Mesendoderm (in vitro differentiated cells): ENCODE results near the gene CUEDC1.
"Not testable (repeated sequence)": the region's sequence is repeated elsewhere in the genome, so short reads cannot be mapped to it uniquely, and the experiment has no call there.

Experiments used
- DNase-seq: peaks from one replicate; pipeline ENCODE4 v3.0.0; 2013
- H2AK5ac ChIP-seq: 2 replicates; pipeline ENCODE4 v1.6.1; 2013; ENCODE audit warnings: low read length, inconsistent platforms
- H2BK120ac ChIP-seq: 2 replicates; pipeline ENCODE4 v1.6.1; 2013; ENCODE audit warnings: low read depth, mild to moderate bottlenecking, low read length, moderate library complexity, mixed read lengths
- H2BK15ac ChIP-seq: replicated peaks from 2 replicates; pipeline ENCODE4 v1.6.1; 2013; ENCODE audit warnings: low read depth, mild to moderate bottlenecking, moderate library complexity
- H2BK5ac ChIP-seq: 2 replicates; pipeline ENCODE4 v1.6.1; 2013; ENCODE audit warnings: low read length, inconsistent platforms
- H3K18ac ChIP-seq: 2 replicates; pipeline ENCODE4 v1.6.1; 2013; ENCODE audit warnings: mild to moderate bottlenecking, low read length, mixed read lengths
- H3K23ac ChIP-seq: one replicate; pipeline ENCODE4 v1.6.1; 2013; ENCODE audit warnings: low read length
- H3K27ac ChIP-seq: 2 replicates; pipeline ENCODE4 v1.5.1; 2013; ENCODE audit warnings: low read depth, mild to moderate bottlenecking, inconsistent platforms, low read length, moderate library complexity
- H3K27me3 ChIP-seq: 2 replicates; pipeline ENCODE4 v1.6.1; 2013; ENCODE audit warnings: low read length, control low read depth, mild to moderate bottlenecking, inconsistent platforms; ENCODE audit not compliant: insufficient read depth, poor library complexity
- H3K36me3 ChIP-seq: 2 replicates; pipeline ENCODE4 v1.6.1; 2013; ENCODE audit warnings: low read length, inconsistent platforms; ENCODE audit not compliant: control insufficient read depth, insufficient read depth
- H3K4ac ChIP-seq: one replicate; pipeline ENCODE4 v1.6.1; 2013; ENCODE audit warnings: low read depth, mild to moderate bottlenecking, low read length, moderate library complexity
- H3K4me1 ChIP-seq: 2 replicates; pipeline ENCODE4 v1.6.1; 2013; ENCODE audit warnings: low read depth, low read length, inconsistent platforms; ENCODE audit not compliant: control insufficient read depth
- H3K4me2 ChIP-seq: 2 replicates; pipeline ENCODE4 v1.6.1; 2013; ENCODE audit warnings: low read length
- H3K4me3 ChIP-seq: 2 replicates; pipeline ENCODE4 v1.5.1; 2013; ENCODE audit warnings: mild to moderate bottlenecking, low read length
- H3K56ac ChIP-seq: one replicate; pipeline ENCODE4 v1.6.1; 2013; ENCODE audit warnings: low read length
- H3K79me1 ChIP-seq: 2 replicates; pipeline ENCODE4 v1.6.1; 2013; ENCODE audit warnings: low read length, inconsistent platforms
- H3K79me2 ChIP-seq: 2 replicates; pipeline ENCODE4 v1.6.1; 2013; ENCODE audit warnings: mild to moderate bottlenecking, low read length; ENCODE audit not compliant: control insufficient read depth, insufficient read depth
- H3K9ac ChIP-seq: 2 replicates; pipeline ENCODE4 v1.6.1; 2013; ENCODE audit warnings: low read length, inconsistent platforms
- H4K5ac ChIP-seq: one replicate; pipeline ENCODE4 v1.6.1; 2013; ENCODE audit warnings: low read length
- H4K8ac ChIP-seq: one replicate; pipeline ENCODE4 v1.6.1; 2013; ENCODE audit warnings: low read depth, mild to moderate bottlenecking, control low read depth, low read length, moderate library complexity
- WGBS: extraction: QIAGEN DNeasy Blood & Tissue Kit; methylation state at CpG from one replicate; pipeline ENCODE4 v1.1.7; 2013; ENCODE audit warnings: low lambda C conversion rate, missing lambda C conversion rate; ENCODE audit not compliant: insufficient coverage; ENCODE audit errors: extremely low coverage; 5-methylcytosine and 5-hydroxymethylcytosine counted together

The CUEDC1 gene

GRCh38 chr17:57974053-57974824, 19.0 kb upstream of the CUEDC1 start:
- not testable (repeated sequence) for H4K5ac ChIP-seq, H3K27ac ChIP-seq, H3K23ac ChIP-seq, H4K8ac ChIP-seq, H2BK15ac ChIP-seq, H3K18ac ChIP-seq, H3K9ac ChIP-seq, H2BK5ac ChIP-seq, H2AK5ac ChIP-seq, H3K56ac ChIP-seq, H3K4me3 ChIP-seq, H2BK120ac ChIP-seq, H3K79me1 ChIP-seq, H3K79me2 ChIP-seq, H3K4ac ChIP-seq, H3K36me3 ChIP-seq, H3K4me1 ChIP-seq, H3K4me2 ChIP-seq, DNase-seq, H3K27me3 ChIP-seq
- no CpG with 5 or more reads among the region's 4 CpGs for WGBS

DNA sequence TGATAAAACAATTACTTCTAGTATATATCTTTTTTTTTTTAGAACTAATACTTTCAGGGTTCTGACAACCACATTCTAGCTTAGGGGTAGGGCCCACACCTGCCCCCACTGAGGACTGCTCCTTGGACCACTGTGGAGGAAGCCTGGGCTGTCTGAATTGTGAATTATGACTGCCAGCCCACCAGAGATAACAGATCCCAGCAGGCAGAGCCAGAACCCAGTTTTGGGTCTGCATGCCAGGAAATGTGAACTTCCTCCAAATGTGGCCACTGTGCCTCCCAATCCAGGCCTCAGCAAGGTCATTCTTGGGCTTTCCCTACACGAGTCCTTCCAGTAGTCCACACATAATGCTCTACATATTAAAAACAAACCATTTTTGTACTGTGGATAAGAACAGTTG, 16.9 kb upstream of the CUEDC1 start:
- no peak overlapping the region for H3K4ac ChIP-seq
- H3K27ac ChIP-seq, result no peak overlapping the region
- DNase-seq, result no peak
- no peak overlapping the region for H3K18ac ChIP-seq
- H3K23ac ChIP-seq, result no peak overlapping the region
- no peak overlapping the region for H4K5ac ChIP-seq
- H2AK5ac ChIP-seq, result no peak overlapping the region
- H3K4me2 ChIP-seq, result no peak overlapping the region
- no CpG with 5 or more reads among the region's 1 CpG for WGBS
- H3K79me2 ChIP-seq, result no peaks in the 10 kb centered on the region
- peaks cover 1% of the 10 kb centered on the region for H3K79me1 ChIP-seq
- no peak overlapping the region for H2BK5ac ChIP-seq
- H3K27me3 ChIP-seq, result no peaks in the 10 kb centered on the region
- H4K8ac ChIP-seq, result no peak overlapping the region
- no peak overlapping the region for H3K56ac ChIP-seq
- peaks cover 7% of the 10 kb centered on the region for H3K36me3 ChIP-seq
- no peaks in the 10 kb centered on the region for H3K4me1 ChIP-seq
- H3K4me3 ChIP-seq, result no peak overlapping the region
- no peak overlapping the region for H3K9ac ChIP-seq
- no peak overlapping the region for H2BK15ac ChIP-seq
- H2BK120ac ChIP-seq, result no peak overlapping the region

GRCh38 chr17:57971572-57971971, 16.4 kb upstream of the CUEDC1 start:
- H4K8ac ChIP-seq, result no peak overlapping the region
- no peak overlapping the region for H3K4me2 ChIP-seq
- H3K18ac ChIP-seq, result no peak overlapping the region
- no peak overlapping the region for H3K9ac ChIP-seq
- H3K23ac ChIP-seq, result no peak overlapping the region
- H3K4me1 ChIP-seq, result no peaks in the 10 kb centered on the region
- H4K5ac ChIP-seq, result no peak overlapping the region
- H3K4ac ChIP-seq, result no peak overlapping the region
- H3K79me2 ChIP-seq, result no peaks in the 10 kb centered on the region
- no peaks in the 10 kb centered on the region for H3K27me3 ChIP-seq
- whole genome bisulfite sequencing, result no CpG with 5 or more reads among the region's 10 CpGs
- DNase-seq, result no peak
- H2BK120ac ChIP-seq, result no peak overlapping the region
- H3K56ac ChIP-seq, result no peak overlapping the region
- H2BK5ac ChIP-seq, result no peak overlapping the region
- no peak overlapping the region for H3K4me3 ChIP-seq
- H3K27ac ChIP-seq, result no peak overlapping the region
- peaks cover 7% of the 10 kb centered on the region for H3K36me3 ChIP-seq
- peaks cover 1% of the 10 kb centered on the region for H3K79me1 ChIP-seq
- no peak overlapping the region for H2AK5ac ChIP-seq
- no peak overlapping the region for H2BK15ac ChIP-seq

GRCh38 chr17:57970710-57971109, 15.5 kb upstream of the CUEDC1 start:
- no peak overlapping the region for H3K4me2 ChIP-seq
- H3K56ac ChIP-seq, result no peak overlapping the region
- H2AK5ac ChIP-seq, result no peak overlapping the region
- no peaks in the 10 kb centered on the region for H3K79me2 ChIP-seq
- no peak overlapping the region for H4K5ac ChIP-seq
- no peak overlapping the region for H4K8ac ChIP-seq
- H3K4ac ChIP-seq, result no peak overlapping the region
- no CpG with 5 or more reads among the region's 4 CpGs for WGBS
- no peak overlapping the region for H3K9ac ChIP-seq
- no peak overlapping the region for H2BK120ac ChIP-seq
- no peaks in the 10 kb centered on the region for H3K79me1 ChIP-seq
- no peak overlapping the region for H3K27ac ChIP-seq
- H2BK15ac ChIP-seq, result no peak overlapping the region
- H2BK5ac ChIP-seq, result no peak overlapping the region
- no peaks in the 10 kb centered on the region for H3K4me1 ChIP-seq
- H3K27me3 ChIP-seq, result no peaks in the 10 kb centered on the region
- no peak overlapping the region for H3K18ac ChIP-seq
- H3K4me3 ChIP-seq, result no peak overlapping the region
- H3K36me3 ChIP-seq, result peaks cover 7% of the 10 kb centered on the region
- DNase-seq, result no peak
- H3K23ac ChIP-seq, result no peak overlapping the region

- Histone ChIP-seq H4K8ac (no peak overlapping the region), H3K27ac (no peak overlapping the region), H2BK15ac (no peak overlapping the region), H3K23ac (no peak overlapping the region), H3K36me3 (no peaks in the 10 kb centered on the region), H3K18ac (no peak overlapping the region), H3K79me2 (no peaks in the 10 kb centered on the region), H2AK5ac (no peak overlapping the region), H3K9ac (no peak overlapping the region), H2BK5ac (no peak overlapping the region), H3K4me2 (no peak overlapping the region), H3K27me3 (no peaks in the 10 kb centered on the region), H3K56ac (no peak overlapping the region), H4K5ac (no peak overlapping the region), H2BK120ac (no peak overlapping the region), H3K4me1 (no peaks in the 10 kb centered on the region), H3K79me1 (no peaks in the 10 kb centered on the region), H3K4ac (no peak overlapping the region), H3K4me3 (no peak overlapping the region)
- DNase-seq, result no peak
- WGBS, result no CpG with 5 or more reads among the region's 1 CpG
Observed at GRCh38 chr17:57968456-57968855, 13.2 kb upstream of the CUEDC1 start.

GRCh38 chr17:57966875-57967274, 11.7 kb upstream of the CUEDC1 start:
- no peak overlapping the region for H3K4ac ChIP-seq

More at GRCh38 chr17:57966875-57967274, 11.7 kb upstream of the CUEDC1 start:
- Histone ChIP-seq H2BK15ac (no peak overlapping the region), H2BK120ac (no peak overlapping the region), H3K18ac (no peak overlapping the region), H3K36me3 (no peaks in the 10 kb centered on the region), H3K27ac (no peak overlapping the region), H3K27me3 (no peaks in the 10 kb centered on the region), H4K8ac (no peak overlapping the region), H2BK5ac (no peak overlapping the region), H3K4me2 (no peak overlapping the region), H3K79me2 (no peaks in the 10 kb centered on the region), H3K79me1 (no peaks in the 10 kb centered on the region), H2AK5ac (no peak overlapping the region), H3K9ac (no peak overlapping the region), H3K4me3 (no peak overlapping the region), H3K4me1 (no peaks in the 10 kb centered on the region), H3K56ac (no peak overlapping the region), H4K5ac (no peak overlapping the region), H3K23ac (no peak overlapping the region)
- DNase-seq, result no peak
- WGBS, result no CpG with 5 or more reads among the region's 5 CpGs
